NCI-H82 treated with DMSO at 0.1 percent for 48 hours (cell line): ENCODE measurements around the gene BRD1.

ENCODE experiments used
- DNase-seq: peaks from one replicate; lab custom pipeline; 2025; ENCODE audit not compliant: unreplicated experiment; lab: John Stamatoyannopoulos, UW

Gene BRD1

DNA sequence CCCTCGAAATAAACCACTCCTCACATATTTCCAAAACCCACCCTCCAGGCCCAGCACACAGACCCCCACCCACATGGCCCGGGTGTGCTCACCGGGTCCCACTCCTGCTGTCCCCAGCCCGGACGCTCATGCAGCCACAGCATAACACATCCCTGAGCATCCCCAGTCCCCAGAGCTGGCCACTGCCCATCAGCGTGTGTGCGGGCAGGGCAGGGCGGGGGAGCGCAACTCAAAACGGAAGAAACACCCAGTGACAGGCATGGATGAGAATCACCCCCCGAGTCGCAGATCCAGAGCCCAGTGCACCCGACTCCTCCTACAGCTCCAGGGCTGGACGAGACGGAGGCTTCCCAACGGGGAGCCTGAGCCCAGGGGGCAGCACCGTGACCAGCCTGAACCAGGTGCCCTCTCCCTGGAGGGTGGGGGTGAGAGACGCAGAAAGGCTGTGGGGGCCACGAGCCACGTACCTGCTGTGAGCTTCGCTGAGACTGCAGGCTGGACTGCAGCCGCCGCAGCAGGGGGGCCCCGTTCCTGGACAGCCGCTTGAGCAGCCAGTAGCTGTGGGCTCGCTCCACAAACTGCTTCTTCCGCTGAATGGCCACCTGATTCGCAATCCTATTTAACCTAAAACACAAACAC is 23.8 kb downstream of the BRD1 start:
- DNase-seq, result no peak

DNA sequence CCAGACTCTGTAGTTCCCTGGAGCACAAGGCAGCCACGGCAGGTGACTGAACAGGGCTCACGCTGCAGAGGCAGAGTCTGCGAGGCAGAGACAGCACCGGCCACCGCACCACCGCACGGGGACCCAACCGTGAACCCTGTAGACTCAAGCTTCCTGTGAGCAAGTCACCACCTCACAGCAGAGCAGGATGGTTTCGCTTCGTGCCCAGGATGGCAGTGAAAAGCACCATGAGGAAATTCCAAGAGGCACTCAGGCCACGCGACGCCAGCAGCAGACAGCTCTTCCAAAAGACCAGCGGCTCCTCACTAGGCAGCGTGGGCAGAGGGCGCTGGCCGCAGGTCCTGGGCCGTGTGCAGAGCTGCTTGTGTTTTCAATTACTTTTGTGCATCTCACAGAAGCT is 24.5 kb downstream of the BRD1 start:
- no peak for DNase-seq

DNA sequence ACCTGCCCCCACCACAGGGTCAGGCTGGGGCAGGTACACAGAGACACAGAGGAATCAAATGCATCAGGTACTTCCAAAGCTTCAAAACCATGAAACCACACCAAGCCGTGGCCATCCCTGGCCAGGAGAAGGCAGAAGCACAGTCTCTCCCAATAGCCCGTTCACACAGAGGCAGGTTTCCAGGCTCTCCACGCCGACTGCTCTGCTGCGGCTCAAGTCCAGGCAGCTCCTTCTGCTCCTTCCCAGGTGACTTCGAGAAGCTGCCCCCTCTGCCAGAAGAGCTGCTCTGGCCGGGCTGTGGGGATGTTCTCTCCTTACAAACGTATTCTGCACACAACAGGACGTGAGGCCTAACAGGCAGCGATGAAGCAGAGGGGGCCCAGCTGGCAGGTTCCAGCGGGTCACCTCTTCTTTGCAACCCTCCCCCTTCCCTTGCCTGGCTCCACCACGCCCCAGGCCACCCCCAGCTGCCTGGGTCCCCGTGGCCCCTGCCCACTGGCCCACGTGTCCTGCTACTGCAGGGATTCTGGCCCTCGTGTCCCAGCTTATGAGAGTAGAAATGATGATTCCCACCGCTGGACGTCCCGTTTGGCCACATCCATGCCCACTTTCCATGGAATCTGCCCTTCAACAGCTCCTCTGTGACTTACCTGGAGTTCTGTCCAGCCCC is 26.1 kb downstream of the BRD1 start:
- no peak for DNase-seq

DNA sequence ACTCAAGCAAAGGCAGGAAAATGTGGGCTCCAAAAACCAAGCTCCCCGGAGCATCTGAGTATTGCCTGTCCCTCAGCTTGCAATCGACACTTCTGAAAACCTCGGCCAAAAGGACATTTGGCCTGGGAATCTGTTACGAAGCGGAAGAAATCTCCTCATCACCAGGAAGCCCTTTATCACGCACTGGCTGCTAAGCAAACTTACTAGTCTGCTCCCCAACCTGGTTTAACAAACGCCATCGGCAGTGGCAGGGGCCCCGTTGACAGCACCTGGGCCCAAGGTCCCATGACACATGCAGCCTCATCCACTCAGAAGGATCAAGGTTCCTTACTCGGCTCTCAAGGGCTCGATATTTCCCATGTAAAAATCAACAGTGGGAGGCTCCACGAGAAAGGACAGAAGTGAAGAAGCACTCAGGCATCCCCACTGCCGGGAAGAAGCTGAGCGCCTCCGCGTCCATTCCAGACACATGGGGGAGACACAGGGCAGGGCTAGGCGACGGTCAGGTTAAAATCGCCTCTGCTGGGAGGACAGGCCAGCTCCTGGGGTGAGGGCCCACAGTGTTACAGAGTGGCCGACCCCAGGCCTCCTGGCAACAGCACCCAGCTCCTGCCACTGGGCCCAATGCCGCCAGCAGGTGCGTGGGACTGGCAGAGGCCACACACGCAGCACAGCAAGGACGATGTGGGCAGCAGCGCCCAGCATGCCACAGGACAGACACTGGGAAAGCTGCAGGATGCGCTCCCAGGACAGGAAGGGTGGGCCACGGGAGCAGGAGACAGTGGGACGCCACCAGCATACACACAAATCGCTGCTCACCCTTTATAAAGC is 27.1 kb downstream of the BRD1 start:
- no peak for DNase-seq

DNA sequence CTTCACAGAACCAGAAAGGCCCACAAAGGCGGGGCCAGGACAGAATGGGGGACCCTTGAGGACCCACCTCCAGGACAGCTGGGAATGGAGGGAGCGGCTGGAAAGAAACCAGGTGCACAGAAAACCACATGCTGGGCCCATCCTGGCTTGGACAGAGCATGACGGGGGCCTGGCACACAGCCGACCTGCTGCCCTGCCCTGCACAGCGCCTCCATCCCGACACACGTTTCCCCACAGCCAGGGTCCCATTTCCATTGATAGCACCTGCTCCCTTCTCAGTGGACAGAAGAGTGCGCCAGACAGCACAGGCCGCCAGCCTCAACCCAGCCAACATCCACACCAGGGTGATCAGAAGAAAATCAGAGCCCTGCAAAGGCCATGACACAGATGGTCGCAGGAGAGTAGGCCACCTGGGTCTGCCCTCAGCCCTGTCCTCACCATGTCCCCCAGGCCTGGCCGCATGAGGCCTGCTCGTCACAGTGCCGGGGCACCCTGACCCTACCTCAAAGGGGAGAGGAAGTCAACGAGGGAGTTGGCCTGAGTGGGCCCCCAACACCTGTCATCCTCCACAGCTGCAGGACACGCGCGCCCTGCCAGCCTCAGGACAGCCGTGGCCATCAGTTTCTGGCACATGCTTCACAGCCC is 28.1 kb downstream of the BRD1 start:
- DNase-seq, result no peak

DNA sequence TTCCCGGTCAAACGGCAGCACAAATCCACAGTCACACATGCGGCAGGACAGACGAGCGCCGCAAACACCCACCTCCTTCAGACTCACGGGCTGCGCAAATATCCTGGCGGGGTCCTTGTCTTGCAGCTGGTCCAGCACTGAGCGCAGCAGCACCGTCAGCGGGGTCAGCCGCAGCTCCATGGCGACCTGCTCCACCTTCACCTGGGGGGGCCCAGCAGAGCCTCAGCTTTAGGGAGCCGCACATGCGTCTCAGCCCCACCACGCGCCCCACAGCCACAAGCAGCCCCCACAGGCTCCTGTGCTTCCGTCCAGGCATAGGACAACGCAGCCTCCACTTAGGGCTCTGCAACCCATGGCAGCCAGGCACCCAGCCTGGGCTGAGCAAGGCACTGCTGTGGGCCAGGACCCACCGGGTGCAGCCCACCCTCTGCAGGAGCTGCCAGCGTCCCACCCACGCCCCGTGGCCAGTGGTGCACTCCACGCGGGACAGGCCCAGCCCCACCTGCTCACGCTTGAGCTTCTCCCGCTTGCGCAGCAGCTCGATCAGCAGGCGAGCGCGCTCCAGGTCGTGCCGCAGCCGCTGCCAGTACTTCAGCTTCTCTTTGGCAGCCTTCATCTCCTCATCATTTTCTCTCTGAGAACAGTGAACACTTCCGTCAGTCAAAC is 29.1 kb downstream of the BRD1 start:
- no peak for DNase-seq

DNA sequence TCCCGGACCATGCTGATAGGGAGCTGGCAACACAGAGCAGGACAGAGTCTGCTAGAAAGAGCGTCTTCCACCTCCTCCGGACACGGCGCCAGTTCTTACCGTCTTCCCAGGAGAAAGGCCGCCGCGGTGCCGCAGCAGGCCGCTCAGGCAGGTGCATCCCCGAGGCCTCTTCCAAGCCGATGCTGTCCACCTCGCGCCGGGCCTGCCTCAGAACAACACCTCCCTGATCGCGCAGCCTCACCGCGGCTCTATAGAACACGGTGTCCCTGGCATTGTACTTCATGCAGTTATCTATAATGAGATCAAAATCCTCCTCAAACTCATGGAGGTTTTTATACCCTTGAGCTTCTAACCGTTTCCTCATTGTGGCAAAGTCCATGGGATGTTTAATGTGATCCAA is 30.0 kb downstream of the BRD1 start:
- no peak for DNase-seq

DNA sequence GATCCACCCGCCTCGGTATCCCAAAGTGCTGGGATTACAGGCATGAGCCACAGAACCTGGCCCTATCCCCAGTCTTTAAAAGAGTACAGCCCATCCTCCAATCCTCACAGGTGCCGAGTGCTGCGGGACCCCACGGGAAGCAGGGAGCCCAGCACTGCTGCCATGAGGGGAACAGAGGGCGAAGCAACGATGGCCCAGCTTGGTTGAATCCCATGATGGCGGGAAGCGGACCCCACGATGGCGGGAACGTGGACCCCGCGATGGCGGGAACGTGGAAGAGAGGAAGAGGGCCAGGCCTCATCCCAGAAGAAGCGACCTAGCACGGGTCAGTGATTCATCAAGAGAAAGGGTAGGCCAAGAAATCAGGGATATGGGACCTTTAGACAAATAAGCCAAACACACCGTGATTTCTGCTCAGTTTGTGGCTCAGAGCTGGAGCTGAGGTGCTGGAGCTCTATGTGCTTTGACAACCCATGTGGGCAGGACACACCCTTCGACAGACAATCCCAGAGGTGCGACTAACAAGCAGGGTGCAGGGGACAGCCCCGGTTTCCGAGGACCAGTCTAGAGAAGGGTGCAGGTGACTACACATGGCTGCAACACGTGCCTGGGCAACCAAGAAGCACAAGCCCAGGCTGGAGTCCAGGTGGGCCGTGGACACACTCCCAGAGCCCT is 30.9 kb downstream of the BRD1 start:
- no peak for DNase-seq

DNA sequence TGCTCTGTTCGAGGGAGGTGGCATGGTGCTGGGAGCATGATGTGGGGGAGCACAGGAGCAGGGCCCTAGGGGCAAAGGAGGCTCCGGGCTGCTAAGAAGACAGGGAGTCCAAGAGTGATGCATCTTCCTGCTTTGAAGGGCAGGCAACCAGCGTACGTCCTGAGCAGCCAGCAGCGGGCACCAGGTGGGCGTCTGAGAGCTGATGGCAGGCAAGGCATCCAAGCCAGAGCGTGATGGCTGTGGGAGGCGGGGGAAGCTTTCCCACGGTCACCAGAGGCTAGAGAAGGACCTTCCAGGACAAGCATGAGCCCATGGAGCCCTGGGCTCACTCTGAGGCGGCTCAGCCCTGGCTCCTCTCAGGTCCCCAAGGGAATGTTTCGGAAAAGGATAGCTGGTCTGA is 32.2 kb downstream of the BRD1 start:
- DNase-seq, result no peak

DNA sequence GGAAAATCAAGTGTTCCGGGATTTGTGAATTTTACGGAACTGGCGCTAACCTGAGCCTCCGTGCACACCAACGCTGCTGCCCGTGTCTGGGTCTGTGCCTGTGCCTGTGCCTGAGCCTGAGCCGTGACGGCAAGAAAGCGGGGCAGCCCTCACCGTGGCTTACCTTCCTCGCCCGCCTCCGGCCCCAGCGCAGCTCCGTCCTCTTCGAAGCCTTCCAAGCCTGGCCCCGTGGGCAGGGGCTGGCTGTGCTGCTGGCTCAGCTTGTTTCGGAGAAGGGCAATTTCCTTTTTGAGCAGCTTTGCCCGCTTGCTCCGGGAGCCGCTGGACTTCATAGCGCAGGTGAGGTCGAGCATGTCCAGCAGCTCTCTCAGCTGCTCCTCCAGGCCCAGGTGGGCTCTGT is 33.8 kb downstream of the BRD1 start:
- no peak for DNase-seq

DNA sequence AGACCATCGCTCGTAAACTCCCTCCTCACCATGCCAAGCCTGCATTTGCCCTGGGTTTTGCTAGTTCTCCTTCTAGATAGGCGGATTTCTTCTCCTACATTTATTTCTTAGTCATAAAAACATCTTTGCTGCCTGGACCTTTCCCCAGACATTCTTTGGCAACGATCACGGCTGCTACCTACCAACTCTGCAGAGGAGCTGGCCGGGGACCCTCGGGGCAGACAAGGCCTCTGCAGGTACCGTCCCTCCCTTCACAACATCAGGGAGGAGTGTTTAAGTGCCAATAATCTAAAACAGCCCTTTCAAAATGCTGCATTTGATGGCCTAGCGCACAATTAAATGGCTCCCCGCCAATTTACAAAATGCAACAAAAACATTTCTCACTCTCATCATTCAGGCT is 34.4 kb downstream of the BRD1 start:
- DNase-seq, result no peak

DNA sequence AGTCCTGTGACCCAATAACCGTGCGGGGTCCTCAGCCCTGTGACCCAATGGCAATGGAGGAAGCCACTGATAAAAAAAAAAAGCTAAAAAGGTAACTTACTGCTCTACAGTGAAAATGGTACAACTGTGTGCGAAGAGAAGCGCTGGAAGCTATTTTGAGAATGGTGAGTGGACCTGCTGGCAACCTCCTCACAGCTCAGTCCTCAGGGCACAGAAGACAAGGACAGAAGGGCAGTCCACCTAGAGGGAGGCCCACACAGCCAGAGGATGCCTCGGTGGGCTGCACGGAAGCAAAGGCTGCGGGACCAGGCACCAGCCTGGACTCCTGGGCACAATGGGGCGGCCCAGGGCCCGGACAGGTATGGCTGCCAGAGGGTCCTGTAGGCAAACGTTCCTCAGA is 35.6 kb downstream of the BRD1 start:
- DNase-seq, result no peak

DNA sequence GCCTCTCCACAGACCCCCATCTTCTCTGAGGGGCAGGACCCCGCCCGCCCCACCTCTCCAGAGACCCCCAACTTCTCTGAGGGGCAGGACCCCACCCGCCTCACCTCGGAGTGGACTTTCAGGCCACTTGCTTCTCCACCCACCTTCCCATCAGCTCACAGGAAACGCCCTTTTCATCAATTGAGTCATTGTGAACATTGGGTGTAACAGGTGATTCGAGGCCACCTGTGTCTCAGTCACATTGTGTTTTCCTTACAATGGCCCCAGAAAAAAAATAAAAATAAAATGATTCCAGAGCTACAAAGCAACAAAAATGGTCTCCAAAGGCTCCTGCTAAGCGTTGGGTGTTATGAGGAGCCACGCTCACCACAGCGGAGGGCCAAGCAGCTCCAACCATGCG is 36.0 kb downstream of the BRD1 start:
- DNase-seq, result no peak

DNA sequence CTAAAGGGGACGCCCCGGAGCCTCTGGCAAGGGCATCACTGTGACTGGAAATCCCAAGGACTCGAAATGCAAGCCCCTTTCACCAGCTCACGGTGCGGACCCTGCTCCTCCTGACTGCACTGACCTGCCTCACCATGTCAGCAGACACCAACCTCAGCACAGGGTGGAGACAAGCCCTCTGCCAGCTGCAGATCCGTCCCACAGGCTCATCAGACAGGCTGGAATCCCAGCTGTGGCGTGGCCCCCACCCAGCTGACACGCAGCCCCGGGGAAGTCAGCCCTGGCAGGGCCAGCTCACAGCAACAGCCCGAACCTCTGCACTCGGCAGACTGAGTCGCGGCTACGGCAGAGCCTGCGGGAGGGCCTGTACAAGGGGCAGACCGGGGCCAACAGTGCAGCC is 36.8 kb downstream of the BRD1 start:
- no peak for DNase-seq

DNA sequence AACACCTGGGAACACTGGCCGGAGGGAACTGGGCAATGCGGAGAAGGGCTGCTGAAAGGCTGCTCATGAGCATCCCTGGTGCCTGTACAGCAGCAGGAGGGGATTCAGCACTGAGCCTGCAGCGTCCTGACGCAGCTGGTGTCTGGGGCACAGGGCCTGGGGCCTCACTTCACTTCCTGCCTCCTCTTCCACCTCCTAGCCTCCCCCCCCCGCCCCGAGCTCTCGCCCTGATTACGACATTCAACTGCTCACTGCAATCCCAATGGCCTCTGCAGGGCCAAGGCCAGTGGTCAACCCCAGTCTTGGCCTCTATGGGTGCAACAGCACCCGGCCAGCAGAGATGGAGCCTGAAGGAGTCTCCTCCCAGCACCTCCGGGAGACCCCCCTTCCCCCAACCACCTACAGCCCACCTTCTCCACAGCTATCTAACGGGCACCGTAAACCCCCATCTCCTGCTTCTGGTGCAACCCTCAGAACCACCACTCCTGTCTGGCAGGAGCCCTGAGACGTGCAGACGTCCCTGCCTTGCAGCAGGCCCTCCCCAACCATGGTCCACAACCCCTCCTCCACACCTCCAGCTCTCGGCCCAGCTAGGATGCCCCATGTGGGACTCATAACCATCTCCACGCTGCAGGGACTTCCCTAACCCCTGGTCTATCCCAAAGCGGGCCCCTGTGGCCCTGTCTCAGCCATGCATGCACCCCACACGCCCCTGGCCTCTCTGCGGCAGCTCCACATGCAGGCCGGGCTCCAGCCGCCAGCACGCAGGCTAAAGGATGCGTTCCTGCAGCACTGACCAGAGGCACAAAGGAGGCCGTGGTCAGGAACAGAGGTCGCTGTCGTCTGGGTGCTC is 38.2 kb downstream of the BRD1 start:
- DNase-seq, result no peak

DNA sequence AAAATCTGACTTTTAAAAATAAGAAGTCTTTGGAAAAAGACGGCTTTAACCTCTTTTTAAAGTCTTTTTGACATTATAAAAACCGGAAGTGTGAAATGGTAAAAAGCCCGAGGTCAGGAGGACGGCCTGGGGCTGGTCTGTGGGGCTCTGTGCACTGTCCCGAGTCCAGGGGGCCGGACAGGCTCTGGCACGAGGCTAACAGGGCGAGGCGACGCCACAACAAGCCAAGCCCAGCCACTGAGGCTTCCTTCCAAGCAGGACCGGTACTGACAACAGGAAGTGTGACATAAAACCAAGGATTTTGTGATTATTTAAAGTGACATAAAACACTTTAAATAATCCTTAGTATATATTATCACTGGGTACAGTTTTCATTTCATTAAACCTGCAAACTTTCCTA is 39.2 kb downstream of the BRD1 start:
- no peak for DNase-seq

DNA sequence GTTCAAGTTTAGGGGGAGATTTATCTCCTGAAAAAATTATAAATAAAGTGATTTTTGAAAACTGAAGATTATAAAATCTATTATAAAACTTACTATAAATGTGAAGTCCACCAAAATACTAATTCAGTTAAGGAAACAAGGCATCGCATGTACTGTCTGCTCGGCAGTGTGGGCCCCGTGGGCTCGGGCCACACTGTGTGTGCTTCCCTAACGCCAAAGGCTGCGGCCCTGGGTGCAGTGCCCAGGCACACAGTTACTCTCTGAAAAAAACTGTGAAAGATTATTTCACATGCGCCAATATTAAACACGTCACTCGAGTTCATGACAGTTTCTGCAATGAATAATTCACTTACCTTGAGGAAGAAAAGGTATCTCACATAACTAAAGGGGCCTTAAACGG is 39.8 kb downstream of the BRD1 start:
- no peak for DNase-seq

DNA sequence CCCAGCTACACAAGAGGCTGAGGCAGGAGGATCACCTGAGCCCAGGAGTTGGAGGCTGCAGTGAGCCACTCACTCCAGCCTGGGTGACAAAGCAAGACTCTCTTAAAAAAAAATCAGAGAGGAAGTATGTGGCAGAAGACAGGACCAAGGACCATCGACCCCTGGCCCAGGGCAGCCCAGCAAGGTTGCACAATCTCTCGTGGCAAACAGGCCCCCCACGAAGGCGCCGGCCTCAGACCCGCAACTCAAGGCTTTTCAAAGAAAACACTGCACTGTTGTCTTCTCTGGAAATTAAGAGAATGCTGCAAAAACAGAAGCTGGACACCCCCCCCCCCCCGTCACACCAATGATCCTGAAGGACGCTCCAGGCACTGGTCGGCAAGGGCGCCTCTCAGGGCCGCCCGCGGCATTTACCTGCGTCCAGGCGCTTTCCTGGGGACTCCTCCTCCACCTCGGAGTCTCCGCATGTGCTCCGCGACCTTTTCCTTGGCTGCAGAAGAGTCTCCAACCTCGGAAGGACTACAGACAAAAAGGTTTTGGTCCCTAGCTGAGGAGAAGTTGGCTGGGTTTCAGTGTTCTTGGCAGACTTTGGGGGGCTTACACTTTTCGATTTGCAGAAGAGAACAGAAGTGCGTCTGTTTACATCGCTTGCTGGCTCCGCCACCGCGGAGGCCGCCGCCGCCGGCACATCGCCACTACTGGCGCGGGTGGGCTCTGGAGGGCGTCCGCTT is 40.5 kb downstream of the BRD1 start:
- DNase-seq, result no peak

DNA sequence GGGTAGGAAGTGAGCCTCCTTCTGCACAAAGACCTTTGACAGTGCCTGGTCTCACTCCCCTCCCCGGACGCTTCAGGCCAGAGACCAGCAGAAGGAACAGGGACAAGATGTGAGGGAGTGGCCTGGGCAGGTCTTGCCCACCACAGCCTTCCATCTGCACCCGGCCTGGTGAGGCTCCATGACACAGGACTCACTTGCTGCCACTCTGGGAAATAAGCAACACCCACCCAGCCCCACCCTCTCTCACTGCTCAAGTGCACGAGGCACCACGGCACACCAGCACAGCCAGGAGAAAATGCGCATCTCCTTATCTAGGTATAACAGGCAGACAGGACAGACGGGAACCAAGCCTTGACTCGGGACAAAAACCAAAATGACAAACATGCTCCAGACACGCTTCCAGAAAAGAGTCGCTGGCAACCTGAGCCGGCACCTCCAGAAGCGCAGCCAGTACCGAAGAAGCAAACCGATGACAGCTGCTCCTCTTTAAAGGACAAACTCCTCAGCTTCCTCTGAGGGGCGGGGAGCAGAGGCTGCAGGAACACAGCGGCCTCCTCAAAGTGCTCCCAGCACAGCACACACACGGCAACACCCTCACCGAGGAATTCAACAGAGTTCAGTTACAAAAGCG is 41.7 kb downstream of the BRD1 start:
- DNase-seq, result no peak
